Astrocyte (in vitro differentiated cells and primary cell): ENCODE measurements around the gene SPATA32.

Experiments used
- CTCF ChIP-seq: IDR thresholded peaks from 2 replicates; pipeline ENCODE4 v1.5.1; 2011; ENCODE audit warnings: low read depth, mild to moderate bottlenecking, inconsistent platforms, low read length, moderate library complexity; ENCODE audit not compliant: insufficient read depth
- EZH2 ChIP-seq: IDR thresholded peaks from 2 replicates; pipeline ENCODE4 v1.6.1; 2012; ENCODE audit warnings: mild to moderate bottlenecking, low read length, inconsistent platforms; ENCODE audit not compliant: insufficient read depth

- no peak for TF ChIP-seq CTCF
- no peak for TF ChIP-seq EZH2
Observed at GRCh38 chr17:45244725-45245656, 16.9 kb downstream of the SPATA32 start.
